WI38 (cell line): ENCODE data around the gene TIMM22.

Experiments used
- H3K4me3 ChIP-seq: 2 replicates; pipeline ENCODE4 v1.5.1; 2011; ENCODE audit warnings: low read depth, mild to moderate bottlenecking, control low read depth, low read length
- TF ChIP-seq, protein P1 (sequence below): IDR thresholded peaks from 2 replicates; pipeline ENCODE4 v1.5.1; 2012; ENCODE audit warnings: low read depth, mild to moderate bottlenecking, control low read depth, low read length

The TIMM22 gene

DNA sequence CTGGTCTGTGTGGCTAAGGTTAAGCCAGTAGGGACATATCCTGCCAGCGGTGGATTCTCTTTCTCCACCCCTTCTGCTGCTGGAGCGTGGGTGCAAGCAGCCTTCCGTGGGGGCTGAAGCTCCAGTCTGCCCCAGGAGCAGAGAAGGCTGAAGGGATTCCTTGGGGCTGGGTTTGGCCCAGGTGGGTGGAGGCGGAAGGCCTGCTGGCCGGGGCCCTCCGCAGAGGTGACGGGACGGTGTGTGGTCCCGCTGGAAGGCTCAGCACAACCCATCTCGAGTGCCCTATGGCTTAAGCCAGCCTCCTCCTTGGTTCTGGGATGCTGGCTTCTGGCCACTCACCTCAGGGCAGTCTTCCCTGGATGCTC is 13.1 kb downstream of the TIMM22 start:
- TF ChIP-seq, protein P1, sequence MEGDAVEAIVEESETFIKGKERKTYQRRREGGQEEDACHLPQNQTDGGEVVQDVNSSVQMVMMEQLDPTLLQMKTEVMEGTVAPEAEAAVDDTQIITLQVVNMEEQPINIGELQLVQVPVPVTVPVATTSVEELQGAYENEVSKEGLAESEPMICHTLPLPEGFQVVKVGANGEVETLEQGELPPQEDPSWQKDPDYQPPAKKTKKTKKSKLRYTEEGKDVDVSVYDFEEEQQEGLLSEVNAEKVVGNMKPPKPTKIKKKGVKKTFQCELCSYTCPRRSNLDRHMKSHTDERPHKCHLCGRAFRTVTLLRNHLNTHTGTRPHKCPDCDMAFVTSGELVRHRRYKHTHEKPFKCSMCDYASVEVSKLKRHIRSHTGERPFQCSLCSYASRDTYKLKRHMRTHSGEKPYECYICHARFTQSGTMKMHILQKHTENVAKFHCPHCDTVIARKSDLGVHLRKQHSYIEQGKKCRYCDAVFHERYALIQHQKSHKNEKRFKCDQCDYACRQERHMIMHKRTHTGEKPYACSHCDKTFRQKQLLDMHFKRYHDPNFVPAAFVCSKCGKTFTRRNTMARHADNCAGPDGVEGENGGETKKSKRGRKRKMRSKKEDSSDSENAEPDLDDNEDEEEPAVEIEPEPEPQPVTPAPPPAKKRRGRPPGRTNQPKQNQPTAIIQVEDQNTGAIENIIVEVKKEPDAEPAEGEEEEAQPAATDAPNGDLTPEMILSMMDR = no peak
- H3K4me3 ChIP-seq = no peak overlapping the region

DNA sequence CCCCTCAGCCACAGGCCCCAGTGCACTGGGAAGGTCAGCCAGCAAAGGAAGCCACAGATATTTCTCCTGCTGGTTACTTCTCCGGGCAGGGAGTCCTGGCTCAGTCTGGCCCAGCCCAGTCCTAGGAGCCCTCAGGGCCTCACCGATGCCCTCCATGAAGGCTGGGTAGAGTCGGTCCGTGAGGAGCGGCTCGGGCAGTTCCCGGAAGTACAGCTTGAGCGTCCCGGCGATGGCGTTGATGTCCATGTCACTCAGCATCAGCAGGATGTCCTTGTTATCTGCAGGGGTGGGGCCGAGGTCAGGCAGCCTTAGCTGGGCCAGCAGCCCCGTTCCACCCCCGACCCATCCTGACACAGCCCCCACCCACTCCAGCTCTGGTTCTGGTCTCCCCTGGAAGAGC is 13.7 kb downstream of the TIMM22 start:
- no peak overlapping the region for H3K4me3 ChIP-seq
- TF ChIP-seq, protein P1 = no peak

DNA sequence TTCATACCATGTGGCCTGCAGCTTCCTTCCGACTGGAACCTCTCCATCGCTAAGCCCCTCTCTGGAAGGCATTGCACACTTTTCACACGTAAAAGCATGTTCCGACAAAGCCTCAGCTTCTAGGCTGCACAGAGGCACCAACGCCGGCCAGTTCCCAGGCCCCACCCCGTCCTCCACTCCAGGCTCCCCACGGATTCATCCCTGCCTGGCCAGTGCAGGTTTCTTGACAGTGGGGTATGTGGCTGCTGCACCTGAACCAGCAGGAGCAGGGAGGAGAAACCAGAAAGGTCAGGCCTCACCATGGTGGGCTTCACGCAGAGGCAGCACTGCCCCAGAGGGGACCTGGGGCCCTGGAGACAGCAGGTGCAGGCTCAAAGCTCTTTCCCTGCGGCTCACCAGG is 14.2 kb downstream of the TIMM22 start:
- TF ChIP-seq, protein P1 = no peak

DNA sequence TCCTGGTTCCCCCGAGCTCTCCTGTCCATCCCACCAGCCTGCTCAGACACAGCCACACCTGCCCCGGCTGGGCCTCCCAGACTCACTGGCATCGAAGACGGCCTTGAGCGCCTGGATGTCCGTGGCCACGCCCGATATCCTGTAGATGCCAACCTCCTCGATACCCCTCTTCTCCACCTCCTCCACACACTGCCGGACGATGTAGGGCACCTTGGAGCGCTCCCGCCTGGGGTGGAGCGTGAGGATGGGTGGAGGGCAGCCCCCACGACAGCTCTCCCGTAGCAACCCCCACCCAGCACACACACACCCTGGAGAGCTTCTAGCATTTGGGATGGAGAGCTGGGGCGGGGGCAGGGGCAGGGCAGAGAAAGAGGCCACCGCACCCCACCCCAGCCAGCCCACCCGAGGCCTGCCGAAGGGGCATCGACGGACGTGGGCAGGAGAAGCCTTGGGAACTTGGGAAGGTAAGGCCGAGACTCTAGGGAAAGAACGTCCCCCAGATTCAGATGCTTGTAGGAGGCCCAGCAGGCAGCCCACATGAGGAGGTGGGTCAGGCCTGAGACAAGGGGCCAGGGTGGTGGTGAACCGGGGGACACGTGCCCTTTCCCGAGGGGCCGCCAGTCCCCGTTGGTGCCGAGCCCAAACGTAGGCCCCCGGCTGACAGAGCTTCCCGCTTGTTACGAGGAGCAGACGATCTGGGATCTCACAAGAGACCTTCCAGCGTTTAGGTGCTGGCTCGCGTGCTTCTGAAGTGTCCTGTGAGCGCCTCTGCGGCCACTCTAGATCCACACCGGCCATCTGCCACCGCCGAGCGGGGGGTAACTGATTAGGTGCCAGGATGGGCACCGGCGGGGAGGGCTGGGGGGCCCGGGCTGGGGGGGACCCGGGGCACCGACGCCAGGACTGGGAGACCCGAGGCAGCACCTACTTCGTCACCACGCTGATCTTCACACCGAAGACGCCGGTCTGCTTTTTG is 15.1 kb downstream of the TIMM22 start:
- TF ChIP-seq, protein P1 = no peak
- no peak overlapping the region for H3K4me3 ChIP-seq

More for the DNA sequence above, 14.2 kb downstream of the TIMM22 start:
- H3K4me3 ChIP-seq = no peak overlapping the region

DNA sequence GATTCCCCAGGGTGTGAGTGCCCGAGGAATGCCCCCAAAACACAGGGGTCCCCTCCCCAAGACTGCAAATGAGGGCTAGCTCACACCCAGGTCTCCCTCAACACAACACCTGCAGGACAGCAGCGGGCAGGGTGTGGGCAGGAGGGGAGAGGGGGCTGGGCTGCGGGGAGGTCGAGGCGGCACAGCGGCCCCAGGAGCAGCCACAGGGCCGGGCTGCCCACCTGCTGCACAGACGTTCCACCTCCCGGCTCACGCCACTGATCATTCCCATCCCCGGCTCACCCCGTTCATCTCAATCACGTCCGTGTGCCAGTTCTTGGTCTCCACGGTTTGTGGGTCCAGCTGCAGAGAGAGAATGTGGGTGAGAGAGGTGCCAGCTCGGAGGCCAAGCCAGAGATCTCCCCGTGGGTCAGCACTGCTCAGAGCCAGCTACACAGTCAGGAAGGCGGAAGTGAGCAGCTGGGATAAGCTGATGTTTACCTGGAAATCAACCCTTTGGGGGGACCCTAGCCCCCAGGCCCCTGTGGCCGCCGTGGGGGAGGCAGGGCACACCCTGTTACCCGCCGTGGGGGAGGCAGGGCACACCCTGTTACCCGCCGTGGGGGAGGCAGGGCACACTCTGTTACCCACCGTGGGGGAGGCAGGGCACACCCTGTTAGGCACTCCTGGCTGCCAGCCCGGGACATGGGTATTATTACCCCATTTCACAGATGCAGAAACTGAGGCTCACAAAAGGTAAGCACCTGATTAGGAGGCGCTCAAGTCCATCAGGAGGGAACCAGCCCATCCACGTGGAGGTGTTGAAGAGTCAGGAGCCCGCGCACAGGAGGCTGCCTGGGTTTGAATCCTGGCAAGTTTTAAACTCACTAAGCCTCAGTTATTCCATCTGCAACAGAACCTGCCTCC is 16.1 kb downstream of the TIMM22 start:
- TF ChIP-seq, protein P1 = no peak
- no peak overlapping the region for H3K4me3 ChIP-seq

DNA sequence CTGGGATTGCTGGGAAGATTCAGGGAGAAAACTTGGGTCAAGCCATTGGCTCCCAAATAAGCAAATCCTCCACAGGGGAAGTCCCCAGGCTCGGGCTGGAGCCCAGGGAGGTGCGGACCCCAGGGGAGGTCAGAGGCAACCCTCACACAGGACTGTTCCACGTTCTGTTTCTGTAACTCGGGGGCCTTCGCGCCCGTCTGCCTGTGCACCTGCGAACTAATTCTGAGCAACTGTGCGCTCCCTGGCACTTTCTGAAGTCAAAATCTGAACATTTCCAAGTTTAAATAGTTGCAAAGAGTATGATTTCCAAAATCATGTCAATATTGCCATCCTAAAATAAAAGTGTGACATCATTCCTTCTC is 16.8 kb downstream of the TIMM22 start:
- no peak overlapping the region for H3K4me3 ChIP-seq
- TF ChIP-seq, protein P1 = no peak
